Stimulated activated CD8-positive, alpha-beta memory T cell treated with anti-CD3 and anti-CD28 coated beads, Interleukin-2, amount 100 ng/mL, for 1 hour (primary cell): ENCODE data around the gene UNC79.

Experiments used
- DNase-seq, 2 donors: peaks; one replicate each; pipeline ENCODE4 v3.0.0-alpha.2; 2020; ENCODE audit warnings: low read depth in 2 of 2

Gene UNC79

DNA sequence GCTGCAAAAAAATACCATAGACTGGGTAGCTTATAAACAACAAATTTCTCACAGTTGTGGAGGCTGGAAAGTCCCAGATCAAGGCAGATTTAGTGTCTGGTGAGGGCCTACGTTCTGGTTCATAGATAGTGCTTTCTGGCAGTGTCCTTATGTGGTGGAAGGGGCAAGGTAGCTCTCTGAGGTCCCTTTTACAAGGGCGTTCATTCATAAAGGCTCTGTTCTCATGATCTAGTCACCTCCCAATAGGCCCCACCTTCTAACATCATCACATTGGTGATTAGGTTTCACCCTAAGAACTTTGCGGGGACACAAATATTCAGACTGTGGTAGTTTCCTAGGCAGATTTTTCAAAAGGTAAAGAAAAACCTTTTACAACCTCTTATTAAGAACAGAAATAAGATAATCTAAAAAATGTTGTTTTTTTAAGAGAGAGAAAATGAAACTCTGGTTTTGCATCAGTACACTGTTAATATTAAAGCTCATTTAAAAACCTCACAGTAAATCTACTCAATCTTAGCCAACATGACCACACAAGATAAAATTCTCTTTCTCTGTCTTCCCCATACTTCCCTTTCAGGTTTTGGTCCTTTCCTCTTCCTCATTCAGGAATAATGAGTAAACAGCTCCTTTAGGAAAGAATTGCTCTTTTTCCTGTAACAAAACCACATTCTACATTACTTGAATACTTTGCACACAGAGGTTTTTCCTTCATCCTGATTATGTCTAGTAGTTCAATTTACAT lies 117.5 kb downstream of the UNC79 start:
- no peak for DNase-seq

DNA sequence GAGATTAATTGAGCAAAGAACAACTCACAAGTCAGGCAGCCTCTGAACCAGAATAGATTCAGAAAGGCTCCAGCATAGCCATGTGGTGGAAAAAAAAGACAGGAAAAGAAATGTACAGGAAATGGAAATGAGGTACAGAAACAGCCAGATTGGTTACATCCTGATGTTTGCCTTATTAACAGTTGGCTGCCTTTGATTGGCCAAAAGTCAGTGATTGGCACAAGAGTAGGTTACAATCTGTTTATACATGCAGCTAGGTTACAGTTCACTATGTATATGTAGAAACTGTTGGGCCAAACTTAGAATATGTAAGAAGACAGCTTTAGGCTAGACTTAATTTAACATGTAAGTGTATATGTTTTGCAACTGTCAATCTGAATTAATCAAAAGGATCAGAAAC lies 118.9 kb downstream of the UNC79 start:
- no peak for DNase-seq

DNA sequence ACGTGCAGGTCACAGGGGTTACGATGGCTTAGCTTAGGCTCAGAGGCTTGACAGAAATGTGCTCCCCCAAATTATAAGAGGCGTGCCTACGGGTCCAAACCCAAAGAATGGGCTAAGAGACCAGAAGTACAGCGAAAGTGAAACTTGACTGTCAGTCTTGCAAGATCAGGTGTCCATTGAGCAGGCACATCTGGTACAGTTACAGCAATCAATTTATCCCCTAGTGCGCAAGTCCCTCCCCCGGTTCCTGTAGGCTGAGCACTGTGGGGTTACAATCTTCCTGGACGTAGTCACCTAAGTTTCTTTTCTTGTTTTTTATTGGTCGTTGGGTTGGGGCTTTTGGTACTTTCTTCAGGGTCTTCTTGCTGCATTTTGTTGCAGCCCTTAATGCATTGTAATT lies 134.2 kb downstream of the UNC79 start:
- DNase-seq: no peak

DNA sequence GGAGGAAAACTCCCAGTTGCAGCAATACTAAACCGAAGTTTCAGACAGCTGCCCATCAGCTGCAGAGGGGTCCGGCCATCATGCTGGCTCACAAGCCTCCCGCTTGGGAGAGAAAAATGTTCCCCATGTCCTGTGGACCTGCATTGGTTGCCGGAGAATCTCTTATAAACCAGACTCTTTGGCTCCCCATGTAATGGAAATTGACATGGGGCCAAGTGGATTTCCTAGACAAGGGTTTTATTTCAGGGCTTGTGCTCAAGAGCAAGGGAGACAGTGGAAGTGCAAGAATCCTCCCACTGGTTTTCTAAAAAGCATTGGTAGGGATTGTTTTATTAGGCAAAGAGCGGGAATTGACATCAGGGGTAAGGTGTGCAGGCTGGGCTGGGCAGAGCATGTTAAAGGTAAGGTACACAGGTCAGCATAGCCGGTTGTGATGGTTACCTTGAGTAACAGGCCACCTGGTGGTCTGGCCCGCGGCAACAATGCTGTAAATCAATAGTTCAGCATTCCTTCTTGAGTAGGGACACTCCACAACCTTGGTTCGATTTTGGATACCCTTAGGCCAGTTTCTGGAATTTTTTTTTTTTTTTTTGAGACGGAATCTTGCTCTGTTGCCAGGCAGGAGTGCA lies 135.4 kb downstream of the UNC79 start:
- DNase-seq: no peak

DNA sequence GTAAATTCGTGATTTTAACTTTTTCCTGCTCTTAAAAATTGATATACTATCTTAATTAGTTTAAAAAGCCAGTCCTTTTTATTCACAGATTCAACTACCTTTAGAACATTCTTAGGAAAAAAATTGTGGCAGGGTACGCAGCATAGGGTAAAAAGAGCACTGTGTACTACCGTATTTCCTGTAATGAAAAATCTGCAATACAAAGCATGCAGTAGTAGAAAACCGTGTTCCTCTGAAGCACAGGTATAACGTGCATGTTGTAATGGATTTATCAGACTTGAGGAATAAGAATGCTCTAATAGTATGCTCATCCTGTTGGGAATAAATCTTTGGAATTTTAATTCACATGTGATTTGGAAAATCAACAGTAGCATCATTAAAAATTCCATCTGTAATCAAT lies 140.5 kb downstream of the UNC79 start:
- DNase-seq: no peak

DNA sequence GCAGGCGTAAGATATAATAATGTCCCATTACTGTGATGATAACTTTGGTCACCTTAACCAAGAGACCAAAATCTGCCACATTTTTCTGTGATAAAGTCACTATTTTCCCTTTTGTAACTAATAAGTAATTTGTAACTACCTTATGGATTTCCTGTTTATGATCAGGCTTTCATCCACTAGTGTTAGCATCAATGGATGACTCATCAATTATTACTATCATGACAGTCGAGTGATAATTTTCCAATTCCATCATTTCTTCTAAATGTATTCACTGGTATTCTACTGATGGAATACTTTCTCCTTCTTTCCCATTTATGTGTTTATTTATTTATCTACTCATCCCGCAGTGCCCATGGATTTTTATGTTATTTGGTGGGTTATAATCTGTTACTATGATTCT lies 148.4 kb downstream of the UNC79 start:
- DNase-seq: no peak

DNA sequence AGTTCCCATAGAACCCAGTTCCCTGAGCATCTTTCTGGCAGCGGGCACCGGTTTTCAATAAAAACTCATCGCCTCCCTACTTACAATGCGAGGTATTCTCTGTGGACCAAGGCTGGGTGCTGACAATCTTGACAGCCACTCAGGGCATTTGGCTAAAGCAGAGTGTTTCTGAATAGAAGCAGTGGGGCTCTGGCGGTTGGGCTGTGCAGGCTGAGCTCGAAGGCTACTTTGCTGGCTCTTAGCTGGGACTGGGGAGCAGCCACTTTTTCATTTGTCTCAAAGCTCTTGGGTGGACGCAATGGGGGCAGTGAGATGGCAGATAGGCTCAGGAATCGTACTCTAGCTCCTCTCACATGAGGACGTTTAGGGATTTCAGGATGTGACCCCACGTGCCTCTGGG lies 151.8 kb downstream of the UNC79 start:
- no peak for DNase-seq

DNA sequence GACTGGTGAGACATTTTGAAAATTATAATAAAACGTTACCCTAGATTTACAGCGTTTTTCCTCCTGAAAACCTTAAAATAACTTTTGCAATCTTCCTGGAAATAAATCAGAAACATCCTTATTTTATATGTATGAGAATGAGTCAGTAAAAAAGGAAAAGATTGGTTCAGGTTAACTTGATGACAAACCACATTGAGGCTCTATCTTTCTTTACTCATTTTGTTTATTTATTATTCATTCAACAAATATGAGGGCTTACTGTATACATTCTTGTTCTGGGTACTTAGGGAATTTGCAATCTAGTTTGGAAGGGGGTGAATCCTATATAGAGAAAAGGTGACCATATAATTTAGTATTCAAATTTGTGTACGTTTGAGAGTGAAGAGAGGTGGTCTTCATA lies 156.6 kb downstream of the UNC79 start:
- no peak for DNase-seq

DNA sequence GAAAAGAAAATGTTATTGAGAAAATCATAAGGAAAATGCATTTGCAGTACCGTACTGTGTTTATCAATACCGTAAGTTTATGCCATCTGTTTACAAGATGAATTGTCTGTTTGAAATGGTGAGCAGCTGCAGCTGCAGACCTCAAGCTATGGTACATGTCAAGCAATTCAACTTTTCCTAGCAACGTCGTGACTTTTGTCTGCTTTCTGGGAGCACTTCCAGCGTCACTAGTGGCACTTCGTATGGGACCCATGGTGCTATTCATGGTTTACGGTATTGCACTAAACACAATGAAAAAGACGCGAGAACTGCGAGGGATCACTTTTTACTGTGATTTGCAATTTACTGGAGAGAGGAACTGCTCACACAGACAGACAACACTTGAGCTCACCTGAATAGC lies 160.8 kb downstream of the UNC79 start:
- no peak for DNase-seq

DNA sequence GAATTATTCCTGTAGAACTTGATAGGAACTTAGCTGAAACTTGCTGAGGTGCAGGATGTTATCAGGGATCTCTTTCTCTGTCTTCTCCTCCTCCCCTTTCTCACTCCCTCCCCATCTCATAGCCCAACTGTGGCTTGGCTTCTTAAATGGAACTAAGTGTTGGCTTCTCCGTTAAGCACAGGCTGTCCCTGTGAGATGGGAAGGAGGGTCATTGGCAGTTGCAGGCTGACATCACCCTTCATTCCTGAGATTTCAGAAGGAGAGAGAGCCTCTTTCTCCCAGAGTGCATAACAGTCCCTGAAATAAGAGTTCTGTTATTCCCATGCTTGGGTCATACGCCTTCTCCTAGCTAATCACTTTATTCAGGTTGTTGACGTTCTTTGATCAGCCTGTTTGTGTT lies 162.0 kb downstream of the UNC79 start:
- DNase-seq: no peak

DNA sequence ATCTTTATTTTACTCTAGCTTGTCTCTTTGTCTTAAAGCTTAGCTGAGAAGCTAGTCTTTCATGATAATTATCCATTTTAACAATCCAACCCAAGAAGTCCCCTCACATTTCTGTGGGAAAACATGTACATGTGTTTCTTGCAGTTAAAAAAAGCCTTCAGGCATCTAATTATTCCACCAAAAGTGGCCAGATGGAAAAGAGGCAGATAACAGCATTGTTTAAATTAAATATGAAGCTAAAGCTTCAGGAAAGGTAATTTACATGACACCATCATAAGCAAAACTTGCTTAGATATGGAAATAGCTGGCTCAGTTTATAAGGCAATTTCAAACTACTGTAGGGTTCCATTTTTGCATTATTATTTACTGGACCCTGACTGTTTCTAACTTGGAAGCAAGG lies 175.4 kb downstream of the UNC79 start:
- DNase-seq: no peak

DNA sequence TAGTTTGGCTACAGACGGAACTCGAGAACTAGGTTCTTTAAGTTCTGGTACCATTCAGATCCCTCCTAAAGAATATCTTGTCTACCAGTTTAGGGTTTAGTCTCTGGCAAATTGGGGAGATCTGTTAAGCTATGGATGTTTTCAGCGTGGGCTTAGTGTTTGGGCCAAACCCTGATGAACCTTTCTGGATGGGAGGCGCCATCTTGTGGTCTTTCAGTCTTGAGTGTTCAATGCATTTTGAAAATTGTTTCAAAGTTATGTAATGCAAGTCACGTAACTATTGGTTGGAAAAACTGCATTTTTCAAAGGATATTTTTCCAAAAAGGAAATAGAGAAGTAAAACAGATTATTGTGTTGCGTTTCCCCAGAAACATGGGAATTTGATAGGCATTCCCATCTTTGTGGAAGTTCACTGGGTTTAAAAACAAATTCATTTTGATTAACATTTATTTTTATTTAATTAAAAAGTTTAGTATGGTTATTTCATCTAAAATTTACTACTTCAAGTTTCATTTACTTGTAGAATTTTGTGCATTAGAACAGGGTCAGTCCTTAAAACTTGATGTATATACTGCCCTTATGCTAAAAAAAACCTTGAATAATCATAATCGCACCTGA lies 188.5 kb downstream of the UNC79 start:
- no peak for DNase-seq

DNA sequence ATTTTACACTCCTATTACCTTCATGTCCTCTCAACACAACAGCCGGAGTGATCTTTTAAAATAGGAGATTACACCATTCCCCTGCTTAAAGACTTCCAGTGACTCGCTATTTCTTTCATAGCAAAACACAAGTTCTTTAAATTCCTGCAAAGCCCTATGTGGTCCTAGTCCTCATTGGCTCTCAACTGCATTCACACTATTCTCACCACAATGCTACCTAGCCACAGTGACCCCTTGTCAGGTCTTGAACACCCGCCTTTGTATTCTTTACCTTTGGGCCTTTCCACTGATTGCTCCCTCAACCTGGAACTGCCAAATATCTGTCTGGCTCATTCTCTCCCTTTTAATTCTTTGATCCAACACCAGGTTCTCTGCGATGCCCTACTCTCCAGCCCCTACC lies 197.3 kb downstream of the UNC79 start:
- no peak for DNase-seq

DNA sequence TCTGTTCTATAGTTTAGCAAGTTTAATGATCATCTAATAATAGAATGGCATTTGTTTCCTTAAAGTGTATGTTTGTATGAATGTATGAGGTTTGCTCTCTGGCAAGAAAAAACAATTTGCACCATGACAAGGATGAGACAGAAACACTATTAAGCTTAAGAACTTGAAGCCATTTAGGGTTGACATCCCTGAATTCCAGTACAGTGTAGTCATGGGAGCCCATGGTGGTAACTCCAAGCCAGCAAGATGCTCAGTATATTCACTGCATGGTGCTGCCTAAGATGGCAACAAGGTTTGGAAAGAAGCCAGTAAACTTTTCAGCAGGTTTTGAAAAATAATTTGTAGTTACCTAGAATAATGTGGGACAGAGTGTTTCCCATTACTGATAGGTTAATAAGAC lies 198.9 kb downstream of the UNC79 start:
- no peak for DNase-seq

DNA sequence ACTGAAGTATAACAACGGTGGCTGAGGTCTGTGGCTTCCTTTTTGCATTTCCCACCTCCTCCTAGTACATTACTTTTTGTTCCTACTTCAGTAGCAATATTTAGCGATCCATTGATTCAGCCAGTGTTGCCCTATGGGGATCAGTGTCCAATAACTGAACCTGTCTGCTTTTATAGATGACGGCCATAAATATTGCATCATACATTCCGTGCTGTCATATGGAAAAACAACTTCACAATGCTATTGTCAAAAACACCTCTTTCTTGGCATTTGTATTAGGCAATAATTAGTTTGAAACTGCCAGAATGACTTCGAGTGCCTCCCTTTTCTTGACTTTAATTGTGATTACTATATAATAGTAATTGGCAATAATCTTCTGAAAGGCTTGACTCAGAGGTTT lies 208.1 kb downstream of the UNC79 start:
- DNase-seq: no peak

DNA sequence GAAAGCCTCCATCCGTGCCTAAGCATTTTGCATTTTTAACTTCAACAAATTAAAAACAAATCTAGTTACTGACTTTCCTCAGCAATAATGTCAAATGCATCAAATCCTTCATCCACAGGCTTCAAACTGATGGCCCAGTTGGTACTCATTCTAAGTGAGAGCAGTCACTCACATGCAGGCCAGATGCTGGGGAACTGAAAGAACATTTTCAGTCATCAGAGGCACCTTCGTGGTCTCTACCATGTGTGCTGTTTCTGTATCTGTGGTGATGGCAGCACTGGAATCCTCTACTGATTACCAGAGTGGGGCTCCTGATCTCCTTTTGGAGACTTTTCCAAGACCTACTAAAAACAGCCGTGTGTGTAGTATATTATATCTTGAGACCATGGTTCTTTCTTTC lies 212.4 kb downstream of the UNC79 start:
- DNase-seq: no peak

DNA sequence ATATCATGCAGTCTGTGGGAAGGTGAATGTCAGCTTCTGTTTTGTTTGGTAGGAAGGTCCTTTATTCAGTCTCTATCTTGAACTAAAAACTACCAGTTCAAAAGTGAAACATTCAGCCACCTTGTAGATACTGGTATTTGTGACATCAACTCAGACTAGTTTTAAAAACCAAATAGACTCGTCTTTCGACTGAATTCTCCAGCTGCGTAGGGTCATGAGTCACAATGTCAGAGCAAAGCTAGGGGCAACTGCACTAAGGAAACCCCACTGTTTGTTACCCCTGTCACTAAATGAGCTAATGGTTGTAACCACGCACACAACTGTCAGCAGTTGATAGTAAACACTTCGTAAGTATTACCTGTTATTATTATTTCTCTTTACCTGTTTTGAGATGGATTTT lies 212.9 kb downstream of the UNC79 start:
- DNase-seq: no peak

DNA sequence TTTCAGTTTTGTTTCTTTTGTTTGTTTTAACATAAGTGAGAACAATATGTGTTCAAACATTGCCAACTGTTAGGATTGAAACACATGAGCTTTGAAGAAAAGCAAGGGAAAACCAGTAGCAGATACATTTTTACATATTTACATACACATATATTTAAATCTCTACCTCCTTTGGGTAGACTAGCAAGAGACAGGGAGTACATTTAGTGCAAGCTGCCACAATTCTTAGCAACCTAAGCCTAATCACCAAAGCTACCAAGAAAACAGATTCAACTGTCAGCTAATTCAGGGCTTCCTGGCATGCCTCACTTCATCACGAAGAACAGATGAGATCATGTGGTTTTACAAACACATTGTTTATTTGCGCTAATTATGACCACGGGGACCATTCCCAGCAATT lies 214.5 kb downstream of the UNC79 start:
- no peak for DNase-seq

DNA sequence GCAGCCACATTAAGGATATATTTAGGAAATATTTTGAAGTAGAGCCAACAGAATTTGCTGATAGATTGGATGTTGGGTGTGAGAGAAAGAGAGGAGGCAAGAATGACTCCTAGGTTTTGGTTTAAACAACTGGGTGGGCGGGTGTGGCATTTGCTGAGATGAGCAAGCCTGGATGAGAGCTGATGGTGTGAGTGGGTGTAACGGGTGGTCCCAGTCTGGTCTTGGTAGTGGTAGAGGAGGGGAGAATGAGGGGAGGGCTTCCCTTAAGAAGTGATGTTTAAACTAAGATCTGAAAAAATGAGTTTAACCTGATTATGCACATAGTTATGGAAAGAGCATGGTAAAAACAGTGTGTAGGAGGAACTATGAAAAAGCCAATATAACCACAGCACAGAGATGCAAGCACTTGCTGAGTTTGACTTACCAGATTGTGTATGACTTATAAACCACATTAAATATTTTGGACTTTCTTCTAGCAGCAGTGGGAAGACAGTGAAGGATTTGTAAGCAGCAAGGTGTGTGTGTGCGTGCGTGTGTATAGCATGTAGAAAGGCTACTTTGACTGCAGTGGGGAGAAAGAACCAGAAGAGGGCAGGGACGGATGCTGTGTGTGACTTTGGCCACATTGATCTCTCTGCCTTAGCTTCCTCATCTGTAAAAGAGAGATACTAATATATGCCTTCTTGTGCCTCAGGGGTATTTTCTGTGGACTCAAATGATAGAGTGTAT lies 217.9 kb downstream of the UNC79 start:
- no peak for DNase-seq

DNA sequence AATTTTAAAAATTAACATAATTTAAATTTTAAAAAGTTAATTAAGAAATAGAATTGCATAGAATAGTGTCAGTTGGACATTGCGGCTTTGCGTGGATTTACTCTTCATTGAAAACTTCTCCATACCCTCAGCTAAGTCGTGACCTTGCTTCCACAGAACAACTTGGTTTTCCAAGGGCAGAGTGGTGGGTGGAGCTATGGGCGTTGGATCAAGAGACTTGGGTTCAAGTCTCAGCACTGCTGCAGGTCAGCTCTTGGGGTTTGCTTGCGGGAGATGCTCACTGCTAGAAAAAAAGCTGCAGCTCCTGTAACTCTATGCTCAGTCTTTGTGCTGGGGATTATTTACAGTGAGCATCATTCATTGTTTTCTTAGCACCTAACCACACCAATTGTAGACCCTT lies 223.9 kb downstream of the UNC79 start:
- no peak for DNase-seq

DNA sequence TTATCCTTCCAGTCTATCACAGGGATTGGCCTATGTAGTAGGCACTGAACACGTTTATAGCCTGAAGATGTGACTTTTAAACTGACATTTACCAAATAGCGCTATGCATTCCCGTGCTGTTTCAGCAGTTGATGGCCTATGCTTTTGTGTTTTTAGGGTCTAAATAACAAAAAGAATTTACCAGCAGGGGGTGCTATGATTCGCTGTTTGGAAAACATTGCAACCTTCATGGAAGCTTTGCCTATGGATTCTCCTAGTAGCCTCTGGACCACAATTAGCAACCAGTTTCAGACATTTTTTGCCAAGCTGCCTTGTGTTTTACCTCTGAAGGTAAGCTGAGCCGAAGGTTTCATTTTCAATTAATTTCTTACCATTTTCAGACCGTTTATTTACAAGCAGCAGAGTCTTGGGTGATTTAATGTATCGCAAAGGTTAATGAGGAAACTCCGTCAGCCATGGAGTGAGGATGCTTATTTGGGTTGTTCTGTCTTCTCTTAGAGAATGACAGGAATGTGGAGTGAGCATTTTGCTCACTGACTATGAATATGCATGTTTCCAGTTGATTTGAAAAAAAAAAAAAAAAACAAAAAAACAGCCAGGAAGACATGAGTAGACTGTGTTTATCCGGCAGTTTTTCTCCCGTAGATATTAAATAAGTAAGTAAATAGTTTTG lies 224.5 kb downstream of the UNC79 start:
- DNase-seq: no peak

DNA sequence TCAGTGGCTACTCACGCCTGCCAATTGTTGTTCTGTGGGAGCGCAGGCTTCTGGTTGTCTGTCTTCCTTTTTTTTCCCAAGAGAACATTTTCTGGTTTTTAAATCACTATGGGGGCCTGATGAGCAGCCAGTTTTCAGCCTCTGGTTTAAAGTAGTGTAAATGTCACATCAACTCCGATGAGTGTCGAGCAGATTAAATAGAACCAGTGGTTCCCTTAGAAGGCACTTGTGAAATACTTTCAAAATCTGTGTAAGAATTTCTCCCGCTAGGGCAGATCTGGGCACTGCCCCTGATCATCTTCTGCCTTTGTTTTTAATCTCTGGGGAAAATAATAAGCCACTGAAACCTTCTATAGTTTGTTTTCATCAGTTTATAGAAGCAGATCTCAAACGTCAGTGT lies 227.1 kb downstream of the UNC79 start:
- DNase-seq: no peak
